Endodermal cell (in vitro differentiated cells): ENCODE data around the gene SLC52A3. TPM values are rescaled to one million over a fixed set of nuclear protein-coding genes. Genes with fewer than 3 reads are reported as not detected.

Experiments used
- DNase-seq: peaks from one replicate; pipeline ENCODE4 v3.0.0-alpha.2; 2017
- H3K27ac ChIP-seq: 2 replicates; pipeline ENCODE4 v1.5.1; 2013; ENCODE audit warnings: mild to moderate bottlenecking, low read depth, low read length, moderate library complexity
- H3K27me3 ChIP-seq: 2 replicates; pipeline ENCODE4 v1.6.1; 2013; ENCODE audit warnings: mild to moderate bottlenecking, low read length, moderate library complexity; ENCODE audit not compliant: insufficient read depth, control insufficient read depth, poor library complexity, severe bottlenecking
- H3K36me3 ChIP-seq: 2 replicates; pipeline ENCODE4 v1.7.0; 2013; ENCODE audit warnings: mild to moderate bottlenecking, low read length, moderate library complexity; ENCODE audit not compliant: control insufficient read depth, insufficient read depth
- H3K4me1 ChIP-seq: one replicate; pipeline ENCODE4 v1.7.0; 2013; ENCODE audit warnings: low read length; ENCODE audit not compliant: control insufficient read depth, insufficient read depth
- H3K4me3 ChIP-seq: 2 replicates; pipeline ENCODE4 v1.5.1; 2013; ENCODE audit warnings: mild to moderate bottlenecking, low read length, moderate library complexity
- H3K9ac ChIP-seq: 2 replicates; pipeline ENCODE4 v1.6.1; 2013; ENCODE audit warnings: mild to moderate bottlenecking, low read length, moderate library complexity; ENCODE audit not compliant: poor library complexity, severe bottlenecking; ENCODE audit errors: extremely low read depth
- H3K9me3 ChIP-seq: 2 replicates; pipeline ENCODE4 v1.6.1; 2013; ENCODE audit warnings: mild to moderate bottlenecking, low read length, moderate library complexity; ENCODE audit not compliant: control insufficient read depth
- H3K27ac Mint-ChIP-seq: 2 replicates; pipeline ENCODE4 v1.8.0; 2020; ENCODE audit warnings: mixed read lengths
- H3K27me3 Mint-ChIP-seq: 2 replicates; pipeline ENCODE4 v1.8.0; 2021; ENCODE audit warnings: mild to moderate bottlenecking, mixed read lengths; ENCODE audit not compliant: insufficient read depth
- H3K36me3 Mint-ChIP-seq: 2 replicates; pipeline ENCODE4 v1.8.0; 2020; ENCODE audit warnings: low read depth, mixed read lengths
- H3K4me1 Mint-ChIP-seq: 2 replicates; pipeline ENCODE4 v1.8.0; 2020; ENCODE audit warnings: mixed read lengths
- H3K4me3 Mint-ChIP-seq: 2 replicates; pipeline ENCODE4 v1.8.0; 2020; ENCODE audit warnings: mild to moderate bottlenecking, moderate library complexity, mixed read lengths
- H3K9me3 Mint-ChIP-seq: 2 replicates; pipeline ENCODE4 v1.8.0; 2020; ENCODE audit warnings: mild to moderate bottlenecking, mixed read lengths
- WGBS, 2 experiments: methylation state at CpG; one replicate each; pipeline versions ENCODE4 v1.1.5 to v1.1.7; 2013; ENCODE audit warnings: missing lambda C conversion rate in 2 of 2, mixed read lengths in 1 of 2; ENCODE audit not compliant: insufficient coverage in 1 of 2, insufficient read length in 1 of 2; 5-methylcytosine and 5-hydroxymethylcytosine counted together
- total RNA-seq, 2 donors: library from RNA; stranded (reverse); fragmentation: NEBNext Ultra II Directional in 1 of 2; extraction: Animal tissue kit (Norgen Biotek cat#: 25700) in 1 of 2; gene quantifications; 2 replicates in 1 of 2; 3 replicates in 1 of 2; pipeline ENCODE4 v1.2.1, GENCODE V29; 2021
- TF ChIP-seq, protein P1 (sequence below): fragments of 200-600 bp; sonication (generic); conservative IDR thresholded peaks from 2 replicates; pipeline ENCODE4 v1.5.0; 2021; ENCODE audit warnings: antibody characterized with exemption, mild to moderate bottlenecking

The SLC52A3 gene
- total RNA-seq, 2 donors from 2014 or later: 3.1 to 5.7 TPM

DNA sequence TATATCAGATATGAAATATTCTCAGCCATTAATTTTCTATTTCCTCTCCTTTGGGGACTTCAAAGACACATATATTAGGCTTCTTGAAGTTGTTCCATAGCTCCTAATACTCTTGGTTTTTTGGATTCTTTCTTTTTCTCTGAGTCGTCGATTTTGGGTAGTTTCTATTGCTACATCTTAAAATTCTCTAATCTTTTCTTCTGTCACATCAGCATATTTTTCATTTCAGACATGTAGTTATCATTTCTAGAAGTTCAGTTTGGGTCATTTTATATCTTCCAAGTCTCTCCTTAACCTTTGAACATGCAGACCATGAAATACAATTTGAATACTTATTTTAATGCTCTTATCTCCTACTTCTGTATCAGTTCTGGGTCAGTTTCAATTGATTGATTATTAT, 53.8 kb downstream of the SLC52A3 start:
- no peaks in the 10 kb centered on the region for H3K4me1 ChIP-seq
- H3K27ac ChIP-seq: no peak overlapping the region
- peaks cover under 1% of the 10 kb centered on the region for H3K9me3 ChIP-seq
- DNase-seq: no peak
- Mint-ChIP-seq H3K27ac (no peak overlapping the region), H3K4me3 (no peak overlapping the region), H3K36me3 (no peaks in the 10 kb centered on the region), H3K27me3 (peaks cover 20% of the 10 kb centered on the region), H3K4me1 (peaks cover 7% of the 10 kb centered on the region), H3K9me3 (peaks cover 7% of the 10 kb centered on the region)
- 90% methylated on average over 2 of the region's 2 CpGs; no CpG with 5 or more reads in 1 of the 2 experiments for WGBS, 2 experiments
- no peak overlapping the region for H3K9ac ChIP-seq
- no peak overlapping the region for H3K4me3 ChIP-seq
- no peaks in the 10 kb centered on the region for H3K27me3 ChIP-seq
- no peaks in the 10 kb centered on the region for H3K36me3 ChIP-seq
- TF ChIP-seq, protein P1, sequence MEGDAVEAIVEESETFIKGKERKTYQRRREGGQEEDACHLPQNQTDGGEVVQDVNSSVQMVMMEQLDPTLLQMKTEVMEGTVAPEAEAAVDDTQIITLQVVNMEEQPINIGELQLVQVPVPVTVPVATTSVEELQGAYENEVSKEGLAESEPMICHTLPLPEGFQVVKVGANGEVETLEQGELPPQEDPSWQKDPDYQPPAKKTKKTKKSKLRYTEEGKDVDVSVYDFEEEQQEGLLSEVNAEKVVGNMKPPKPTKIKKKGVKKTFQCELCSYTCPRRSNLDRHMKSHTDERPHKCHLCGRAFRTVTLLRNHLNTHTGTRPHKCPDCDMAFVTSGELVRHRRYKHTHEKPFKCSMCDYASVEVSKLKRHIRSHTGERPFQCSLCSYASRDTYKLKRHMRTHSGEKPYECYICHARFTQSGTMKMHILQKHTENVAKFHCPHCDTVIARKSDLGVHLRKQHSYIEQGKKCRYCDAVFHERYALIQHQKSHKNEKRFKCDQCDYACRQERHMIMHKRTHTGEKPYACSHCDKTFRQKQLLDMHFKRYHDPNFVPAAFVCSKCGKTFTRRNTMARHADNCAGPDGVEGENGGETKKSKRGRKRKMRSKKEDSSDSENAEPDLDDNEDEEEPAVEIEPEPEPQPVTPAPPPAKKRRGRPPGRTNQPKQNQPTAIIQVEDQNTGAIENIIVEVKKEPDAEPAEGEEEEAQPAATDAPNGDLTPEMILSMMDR: no peak

DNA sequence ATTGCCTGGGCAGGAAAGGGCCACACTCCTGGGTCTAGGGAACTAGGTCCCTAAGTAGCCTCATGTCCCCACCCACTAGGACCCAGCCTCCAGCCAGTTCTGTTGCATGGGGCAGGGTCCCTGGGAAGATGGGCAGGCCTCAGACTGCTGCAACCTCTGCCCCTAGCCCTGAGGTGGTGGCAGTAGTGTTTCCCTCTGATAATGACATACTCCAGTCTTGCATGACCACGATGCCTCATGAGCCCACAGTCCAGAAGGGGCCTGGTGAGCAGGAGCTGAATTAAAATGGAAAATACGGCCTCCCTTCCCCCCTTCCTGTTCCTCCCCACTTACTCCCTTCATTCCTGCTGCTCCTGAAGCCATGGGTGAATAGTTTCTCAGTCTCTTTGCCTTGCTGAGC, 56.7 kb downstream of the SLC52A3 start:
- Histone ChIP-seq H3K4me1 (no peaks in the 10 kb centered on the region), H3K4me3 (no peak overlapping the region), H3K36me3 (no peaks in the 10 kb centered on the region), H3K27ac (no peak overlapping the region), H3K9me3 (peaks cover 22% of the 10 kb centered on the region), H3K9ac (no peak overlapping the region), H3K27me3 (no peaks in the 10 kb centered on the region)
- TF ChIP-seq, protein P1: no peak
- Mint-ChIP-seq H3K9me3 (peaks cover 22% of the 10 kb centered on the region), H3K36me3 (peaks cover 4% of the 10 kb centered on the region), H3K27me3 (peaks cover 18% of the 10 kb centered on the region), H3K4me1 (peaks cover 7% of the 10 kb centered on the region), H3K27ac (no peak overlapping the region), H3K4me3 (no peak overlapping the region)
- 96 to 100% methylated on average over 1 to 2 of the region's 2 CpGs for WGBS, 2 experiments
- no peak for DNase-seq

DNA sequence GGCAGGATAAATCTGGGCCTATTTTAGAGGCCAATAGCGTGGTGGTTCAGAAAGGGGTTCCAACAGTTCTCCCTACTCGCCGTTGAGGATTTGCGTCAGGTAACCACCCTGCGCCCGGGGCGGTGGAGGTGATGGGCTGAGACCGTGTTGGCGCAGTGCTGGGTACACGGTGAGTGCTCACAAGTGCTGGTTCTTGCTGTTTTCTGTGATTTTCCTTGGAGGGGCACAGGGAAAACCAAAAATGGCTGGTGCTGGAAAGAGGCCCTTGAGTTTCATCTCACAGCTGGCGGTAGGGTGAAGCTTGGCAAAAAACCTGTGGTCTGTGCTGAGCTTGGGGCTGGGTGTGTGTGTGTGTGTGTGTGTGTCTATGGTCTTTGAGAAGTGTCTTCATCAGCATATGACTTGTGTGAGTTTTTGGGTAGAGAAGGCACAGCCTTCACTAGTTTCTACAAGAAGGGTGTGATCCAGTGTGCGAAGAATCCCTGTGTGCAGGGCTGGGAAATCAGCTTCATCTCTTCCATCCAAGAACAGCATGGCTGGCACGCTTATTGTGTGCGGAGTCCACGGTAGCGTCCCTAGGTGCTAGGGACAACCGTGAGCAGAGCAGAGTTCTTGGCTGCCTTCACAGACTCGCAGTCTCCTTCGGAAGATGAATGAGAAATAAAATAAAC, 57.4 kb downstream of the SLC52A3 start:
- Mint-ChIP-seq H3K36me3 (peaks cover 4% of the 10 kb centered on the region), H3K4me3 (no peak overlapping the region), H3K27me3 (peaks cover 18% of the 10 kb centered on the region), H3K4me1 (peaks cover 9% of the 10 kb centered on the region), H3K27ac (no peak overlapping the region), H3K9me3 (peaks cover 22% of the 10 kb centered on the region)
- WGBS, 2 experiments: 92 to 94% methylated on average over 9 to 19 of the region's 19 CpGs
- Histone ChIP-seq H3K4me3 (no peak overlapping the region), H3K27ac (peak overlapping the region; percentile 49), H3K9me3 (peaks cover 22% of the 10 kb centered on the region), H3K27me3 (no peaks in the 10 kb centered on the region), H3K36me3 (no peaks in the 10 kb centered on the region), H3K4me1 (no peaks in the 10 kb centered on the region), H3K9ac (no peak overlapping the region)
- DNase-seq: no peak
- TF ChIP-seq, protein P1: no peak

Other genes with a start within 250 kb of the SLC52A3 start
- gene CSNK2A1, start 224.7 kb downstream of the SLC52A3 start, total RNA-seq: 100 to 1,000 TPM; 202 to 239 TPM
- gene TCF15, start 158.2 kb downstream of the SLC52A3 start, total RNA-seq: 1 to 10 TPM; 1.9 to 2.2 TPM
- 10 to 100 TPM in 1 of 2 donors, 1 to 10 TPM in 1; 9.7 to 19.3 TPM for gene SRXN1, start 115.3 kb downstream of the SLC52A3 start, total RNA-seq
- gene SCRT2, start 92.7 kb downstream of the SLC52A3 start, total RNA-seq: not detected
- 10 to 100 TPM; 12.1 to 16.9 TPM for gene FAM110A, start 65.2 kb upstream of the SLC52A3 start, total RNA-seq
- under 1 TPM; 0.31 to 0.51 TPM for gene ANGPT4, start 147.8 kb upstream of the SLC52A3 start, total RNA-seq
- gene RSPO4, start 233.8 kb upstream of the SLC52A3 start, total RNA-seq: 1 to 10 TPM; 3.8 to 7.6 TPM